NCI-H526 treated with DMSO at 0.1 percent for 48 hours (cell line): ENCODE data around the gene OLFM4.
"Not testable (repeated sequence)": the region's sequence is repeated elsewhere in the genome, so short reads cannot be mapped to it uniquely, and the experiment has no call there.

Experiments used
- DNase-seq: peaks from one replicate; lab custom pipeline; 2025; lab: John Stamatoyannopoulos, UW

OLFM4 gene, protein sequence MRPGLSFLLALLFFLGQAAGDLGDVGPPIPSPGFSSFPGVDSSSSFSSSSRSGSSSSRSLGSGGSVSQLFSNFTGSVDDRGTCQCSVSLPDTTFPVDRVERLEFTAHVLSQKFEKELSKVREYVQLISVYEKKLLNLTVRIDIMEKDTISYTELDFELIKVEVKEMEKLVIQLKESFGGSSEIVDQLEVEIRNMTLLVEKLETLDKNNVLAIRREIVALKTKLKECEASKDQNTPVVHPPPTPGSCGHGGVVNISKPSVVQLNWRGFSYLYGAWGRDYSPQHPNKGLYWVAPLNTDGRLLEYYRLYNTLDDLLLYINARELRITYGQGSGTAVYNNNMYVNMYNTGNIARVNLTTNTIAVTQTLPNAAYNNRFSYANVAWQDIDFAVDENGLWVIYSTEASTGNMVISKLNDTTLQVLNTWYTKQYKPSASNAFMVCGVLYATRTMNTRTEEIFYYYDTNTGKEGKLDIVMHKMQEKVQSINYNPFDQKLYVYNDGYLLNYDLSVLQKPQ

GRCh38 chr13:53028637-53029203 lies at the start of gene OLFM4:
Gene OLFM4, plus strand, starts transcription at chr13:53028813. Its CDS starts 24 bp downstream, at chr13:53028837.
- no peak for DNase-seq

DNA sequence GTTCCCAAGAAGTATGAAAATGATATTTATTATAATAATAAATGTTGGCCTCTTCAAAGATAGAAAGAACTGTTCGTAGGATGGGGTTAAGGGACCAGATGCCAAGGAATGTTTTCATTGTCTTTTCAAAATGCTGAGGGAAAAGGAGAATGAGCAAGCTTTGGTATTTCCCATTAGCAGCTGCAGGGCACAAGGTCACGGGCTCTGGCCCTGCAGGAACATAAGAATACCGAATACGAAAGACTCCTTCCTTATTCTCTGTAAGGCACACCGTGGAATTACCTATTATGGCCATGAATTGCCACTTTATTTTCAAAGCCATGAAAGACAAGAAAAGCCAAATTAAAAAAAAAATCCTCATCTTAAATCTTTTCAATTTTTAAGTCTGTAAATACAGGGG lies 49.6 kb upstream of the OLFM4 start:
- DNase-seq: no peak

DNA sequence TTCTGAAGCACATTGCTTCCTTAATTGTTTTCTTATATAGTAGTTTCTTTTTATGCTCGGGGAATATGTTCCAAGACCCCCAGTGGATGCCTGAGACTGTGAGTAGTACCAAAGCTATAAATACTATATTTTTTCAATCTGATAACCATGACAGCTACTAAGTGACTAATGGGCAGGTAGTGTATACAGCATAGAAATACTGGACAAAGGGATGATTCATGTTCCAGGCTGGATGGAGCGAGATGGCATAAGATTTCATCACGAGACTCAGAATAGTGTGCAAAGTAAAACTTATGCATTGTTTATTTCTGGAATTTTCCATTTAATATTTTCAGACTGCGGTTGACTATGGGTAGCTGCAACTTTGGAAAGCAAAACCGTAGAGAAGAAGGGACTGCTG lies 47.9 kb upstream of the OLFM4 start:
- no peak for DNase-seq

GRCh38 chr13:52983836-52984235 lies 44.8 kb upstream of the OLFM4 start:
- no peak for DNase-seq

DNA sequence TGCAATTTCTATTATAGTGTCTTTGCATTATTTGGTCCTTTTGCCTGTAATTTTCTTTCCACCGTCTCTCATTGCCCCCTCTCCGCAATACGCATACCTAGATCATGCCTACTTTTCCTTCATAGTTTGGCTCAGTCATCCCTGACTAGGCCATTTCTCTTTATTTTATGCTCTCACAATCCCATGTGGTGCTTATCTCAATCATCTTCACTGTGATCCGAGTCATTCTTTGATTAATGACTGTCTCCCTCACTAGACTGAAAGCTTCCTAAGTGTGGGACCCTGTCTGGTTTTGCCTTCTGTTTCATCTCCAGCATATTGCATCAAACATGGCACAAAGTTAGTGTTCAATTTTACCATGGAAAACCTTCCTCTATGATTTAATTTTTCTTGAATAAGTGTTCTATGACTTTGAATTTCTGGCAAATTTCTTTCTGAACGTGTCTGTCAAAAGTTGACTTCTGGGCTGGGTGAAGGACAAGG lies 43.7 kb upstream of the OLFM4 start:
- DNase-seq: no peak

GRCh38 chr13:52991344-52992020 lies 37.1 kb upstream of the OLFM4 start:
- no peak for DNase-seq

- no peak for DNase-seq
Observed at GRCh38 chr13:52992110-52992509, 36.5 kb upstream of the OLFM4 start.

GRCh38 chr13:52994051-52994450 lies 34.6 kb upstream of the OLFM4 start:
- no peak for DNase-seq

GRCh38 chr13:52994865-52995264 lies 33.7 kb upstream of the OLFM4 start:
- DNase-seq: no peak

DNA sequence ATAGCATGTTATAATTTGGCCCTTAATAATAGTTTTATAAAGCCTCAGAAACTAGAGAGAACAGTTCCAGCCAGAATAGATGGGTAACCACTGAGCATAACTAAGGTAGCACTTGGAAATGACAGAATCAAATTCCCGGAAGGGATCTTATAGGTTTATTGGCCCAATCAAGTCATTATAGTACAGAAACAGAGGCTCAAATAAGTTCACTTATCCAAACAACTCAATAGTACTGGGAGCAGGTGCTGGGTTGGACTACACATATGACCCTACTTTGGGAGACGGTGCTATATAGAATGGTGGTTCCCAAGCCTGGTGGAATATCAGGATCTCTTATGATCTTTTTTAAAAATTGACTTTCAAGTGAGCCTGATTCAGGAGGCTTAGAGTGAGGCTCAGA lies 32.7 kb upstream of the OLFM4 start:
- DNase-seq: no peak

DNA sequence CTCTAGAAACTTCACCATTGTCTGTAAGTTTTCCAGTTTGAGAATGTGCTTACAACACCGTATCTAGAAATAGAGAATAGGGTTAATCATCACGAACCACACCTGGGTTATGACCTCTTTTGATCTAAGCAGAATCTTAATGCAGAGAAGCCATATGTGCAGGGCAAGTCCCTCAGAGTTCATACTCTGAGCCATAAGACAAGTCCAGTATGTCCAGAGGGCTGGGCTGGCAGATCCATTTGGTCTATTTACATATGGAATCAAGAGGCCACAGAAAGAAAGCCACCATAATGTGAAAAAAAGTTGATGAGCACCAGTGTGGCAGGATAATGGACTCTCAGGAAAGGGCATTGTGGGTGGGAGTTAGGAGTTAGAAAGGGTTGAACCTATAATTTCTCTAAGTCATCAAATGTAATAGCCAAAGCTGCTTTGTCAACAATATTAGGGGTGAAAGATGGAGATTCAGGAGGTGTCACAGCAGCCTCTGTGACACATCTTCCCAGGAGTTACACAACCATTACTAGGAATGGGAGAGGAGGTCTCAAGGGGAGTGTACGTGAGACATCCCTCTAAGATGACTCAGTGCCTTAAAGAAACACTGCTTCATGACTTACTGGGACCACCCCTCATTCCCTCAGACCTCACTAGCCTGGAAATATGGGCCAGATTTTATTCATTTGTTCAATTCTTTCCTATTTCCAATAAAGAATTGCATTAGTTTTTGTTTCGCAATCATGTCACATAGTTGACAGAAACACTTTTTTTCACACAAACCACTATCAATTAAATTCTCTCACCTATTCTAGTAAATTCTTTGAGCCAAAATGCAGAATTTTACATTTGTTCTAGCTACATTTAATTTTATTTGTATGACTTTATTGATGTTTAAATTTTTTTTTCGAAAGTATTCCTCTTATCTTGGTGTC lies 30.4 kb upstream of the OLFM4 start:
- DNase-seq: no peak

- no peak for DNase-seq
Observed at GRCh38 chr13:52999093-52999696, 29.4 kb upstream of the OLFM4 start.

- no peak for DNase-seq
Observed at GRCh38 chr13:53001444-53002225, 27.0 kb upstream of the OLFM4 start.

DNA sequence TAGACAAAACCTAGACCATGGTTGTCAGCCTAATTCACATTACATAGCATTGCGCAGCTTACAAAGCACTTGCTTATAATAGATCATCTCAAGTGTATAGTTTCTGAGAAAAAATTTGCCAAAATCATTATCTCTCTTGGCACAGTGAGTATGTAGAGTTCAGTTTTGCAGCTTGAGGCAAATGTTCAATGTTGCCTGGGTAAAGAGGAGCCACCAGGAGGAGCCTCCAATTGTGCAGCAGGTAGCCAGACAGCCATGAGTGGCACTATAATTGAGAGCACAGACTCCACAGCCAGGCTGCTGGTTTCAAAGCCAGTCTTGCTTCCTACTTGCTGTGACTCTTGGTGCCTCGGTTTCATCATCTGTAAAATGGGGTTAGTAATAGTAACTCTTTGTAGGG lies 24.0 kb upstream of the OLFM4 start:
- no peak for DNase-seq

DNA sequence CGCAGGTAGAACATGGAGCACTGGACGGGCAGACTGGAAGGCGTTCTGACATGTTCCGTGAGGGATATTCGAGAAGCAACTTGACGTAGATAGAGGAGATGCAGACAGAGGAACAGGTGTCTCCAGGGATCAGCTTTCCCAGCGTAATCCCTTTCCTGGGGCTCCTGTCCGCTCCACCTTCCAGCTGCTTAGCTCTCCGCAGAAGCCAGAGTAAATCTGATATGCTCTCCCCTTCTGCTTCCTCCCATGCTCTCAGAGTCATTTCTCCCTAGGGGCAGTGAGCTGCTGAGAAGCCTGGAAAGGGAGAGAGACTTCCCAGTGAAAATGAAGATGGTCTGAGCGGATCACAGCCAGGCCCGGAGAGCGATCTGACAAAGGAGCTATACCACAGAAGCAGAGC lies 23.0 kb upstream of the OLFM4 start:
- no peak for DNase-seq

DNA sequence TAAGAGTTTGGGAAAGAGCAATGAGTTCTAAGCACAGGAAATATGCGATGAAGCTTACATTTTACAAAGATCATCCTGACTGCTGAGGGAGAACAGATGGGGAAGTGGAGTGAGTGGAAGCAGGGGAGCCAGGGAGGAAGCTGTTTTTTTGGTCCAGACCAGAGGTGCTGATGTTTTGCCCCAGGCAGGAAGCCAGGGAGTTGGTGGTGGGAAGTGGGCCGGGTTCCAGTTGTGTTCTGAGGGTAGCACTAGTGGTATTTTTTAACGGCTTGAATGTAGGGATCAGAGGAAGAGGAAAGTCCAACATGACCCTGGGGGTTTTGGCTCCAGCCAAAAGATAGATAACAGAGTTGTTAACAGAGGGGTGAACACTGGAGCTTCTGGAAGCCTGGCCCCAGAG lies 20.7 kb upstream of the OLFM4 start:
- no peak for DNase-seq

DNA sequence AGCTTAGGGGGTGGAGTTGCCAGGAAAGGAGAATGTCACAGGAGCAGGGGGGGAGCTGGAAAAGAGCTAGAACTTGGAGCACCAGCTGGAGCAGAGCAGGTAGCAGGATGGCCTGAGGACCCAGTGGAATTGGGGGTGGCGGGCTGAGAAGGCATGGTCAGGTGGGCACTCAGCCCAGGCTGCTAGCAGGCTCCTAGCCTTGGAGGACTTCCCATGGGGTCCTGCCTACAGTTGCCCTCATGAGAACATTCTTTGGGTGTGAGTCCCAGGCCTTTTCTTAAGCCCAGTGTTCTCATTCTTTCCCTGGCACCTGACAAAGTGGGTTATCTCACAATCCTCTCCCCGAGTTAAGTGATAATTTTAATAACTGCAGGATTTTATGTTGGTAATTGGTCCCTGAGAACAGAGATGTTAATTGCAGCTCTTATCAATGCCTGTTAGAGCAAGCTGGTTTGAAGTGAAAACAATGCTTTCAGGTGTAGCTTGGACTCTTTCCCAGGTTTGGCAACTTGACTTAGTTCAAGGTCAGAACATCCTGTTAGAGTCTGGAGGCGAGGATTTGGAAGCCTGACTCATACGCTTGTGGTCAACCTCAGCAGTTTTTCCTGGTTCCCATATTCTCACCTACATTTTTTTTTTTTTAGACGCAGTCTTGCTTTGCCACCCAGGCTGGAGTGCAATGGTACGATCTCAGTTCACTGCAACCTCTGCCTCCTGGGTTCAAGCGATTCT lies 18.1 kb upstream of the OLFM4 start:
- no peak for DNase-seq

- no peak for DNase-seq
Observed at GRCh38 chr13:53012707-53013106, 15.9 kb upstream of the OLFM4 start.

DNA sequence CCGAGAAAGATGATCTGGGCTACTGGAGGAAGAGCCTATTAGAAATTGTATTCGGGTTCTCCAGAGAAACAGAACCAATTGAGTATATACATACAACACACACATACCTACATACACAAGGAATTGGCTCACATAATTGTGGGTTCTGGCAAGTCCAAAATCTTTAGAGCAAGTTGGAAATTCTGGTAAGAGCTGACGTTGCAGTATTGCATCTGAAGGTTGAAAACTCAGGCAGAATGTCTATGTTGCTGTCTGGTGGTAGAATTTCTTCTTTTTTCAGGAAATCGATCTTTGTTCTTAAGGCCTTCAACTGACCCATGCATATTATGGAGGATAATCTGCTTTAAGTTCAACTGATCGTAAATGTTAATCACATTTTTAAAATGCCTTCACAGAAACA lies 15.5 kb upstream of the OLFM4 start:
- no peak for DNase-seq

DNA sequence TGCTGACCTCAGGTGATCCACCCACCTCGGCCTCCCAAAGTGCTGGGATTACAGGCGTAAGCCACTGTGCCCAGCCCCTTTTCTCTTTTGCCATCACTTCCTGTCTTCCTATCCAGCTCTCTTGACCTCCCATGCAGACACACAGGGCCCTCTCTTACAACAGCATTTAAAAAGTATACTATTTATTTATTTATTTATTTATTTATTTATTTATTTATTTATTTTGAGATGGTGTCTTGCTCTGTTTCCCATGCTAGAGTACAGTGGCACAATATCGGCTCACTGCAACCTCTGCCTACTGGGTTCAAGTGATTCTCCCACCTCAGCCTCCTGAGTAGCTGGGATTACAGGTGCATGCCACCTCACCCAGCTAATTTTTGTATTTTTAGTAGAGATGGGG lies 14.6 kb upstream of the OLFM4 start:
- DNase-seq: not testable (repeated sequence)
